GM19328 (cell line): ENCODE data around the gene CASK.

Experiments
- ATAC-seq: cut with Tn5 transposase; IDR thresholded peaks from one replicate; pipeline ENCODE4 v1.9.1; 2021; ENCODE audit warnings: mild to moderate bottlenecking, moderate library complexity; ENCODE audit not compliant: unreplicated experiment

CASK gene

GRCh38 chrX:41482154-41482850 is 441.1 kb downstream of the CASK start:
- no peak for ATAC-seq

- ATAC-seq: no peak
These were observed 441.9 kb downstream of the CASK start for GRCh38 chrX:41481264-41482109.

GRCh38 chrX:41480508-41481260 is 442.7 kb downstream of the CASK start:
- ATAC-seq: no peak

GRCh38 chrX:41478381-41478911 is 444.9 kb downstream of the CASK start:
- ATAC-seq: no peak

GRCh38 chrX:41475591-41476241 is 447.6 kb downstream of the CASK start:
- no peak for ATAC-seq

- no peak for ATAC-seq
These were observed 448.2 kb downstream of the CASK start for GRCh38 chrX:41475191-41475590.

- ATAC-seq: no peak
These were observed 448.6 kb downstream of the CASK start for GRCh38 chrX:41474726-41475100.

GRCh38 chrX:41473936-41474725 is 449.2 kb downstream of the CASK start:
- ATAC-seq: no peak

- ATAC-seq: no peak
These were observed 451.0 kb downstream of the CASK start for GRCh38 chrX:41472231-41472815.

GRCh38 chrX:41471786-41472185 is 451.6 kb downstream of the CASK start:
- ATAC-seq: no peak

GRCh38 chrX:41470706-41471105 is 452.6 kb downstream of the CASK start:
- no peak for ATAC-seq

- no peak for ATAC-seq
These were observed 454.6 kb downstream of the CASK start for GRCh38 chrX:41468647-41469323.
